Measurements from ENCODE around the gene SCML2. TPM values are rescaled to one million over a fixed set of nuclear protein-coding genes. Genes with fewer than 3 reads are reported as not detected.

The SCML2 gene
- total and polyA plus RNA-seq, 10 of the 15 experiments (the other 5 are each of a cell fraction or from before 2014, with no cell fraction given): 1.5 to 4.4 (median 2.6) TPM

GRCh38 chrX:18291006-18291545 lies 63.4 kb downstream of the SCML2 start:
- Histone ChIP-seq H3K9ac (ENCODE audit: control insufficient read depth, insufficient read depth, low read length) (no peak overlapping the region), H3K9me3 (replicated peaks; ENCODE audit: control insufficient read depth, insufficient read depth, low read length) (no peaks in the 10 kb centered on the region), H3K4me2 (ENCODE audit: control insufficient read depth, insufficient read depth) (no peak overlapping the region), H2AFZ (ENCODE audit: control insufficient read depth, low read depth, low read length) (no peak overlapping the region), H3K36me3 (ENCODE audit: control insufficient read depth in 2 of 2, insufficient read depth in 2 of 2, low read length in 1 of 2) (no peaks in the 10 kb centered on the region), H3K27ac (ENCODE audit: control insufficient read depth, insufficient read depth) (no peak overlapping the region), H3K27me3 (replicated peaks in 1 of 2; ENCODE audit: control insufficient read depth in 2 of 2, insufficient read depth in 2 of 2, low read length in 1 of 2) (no peaks in the 10 kb centered on the region), H3K4me3 (no peak overlapping the region), H4K20me1 (ENCODE audit: control insufficient read depth, insufficient read depth) (no peaks in the 10 kb centered on the region), H3K4me1 (ENCODE audit: control insufficient read depth, insufficient read depth, low read length) (no peaks in the 10 kb centered on the region), H3K79me2 (ENCODE audit: control insufficient read depth, insufficient read depth, low read length) (no peaks in the 10 kb centered on the region)
- intact Hi-C loops (cut with micrococcal nuclease; ENCODE audit: unreplicated experiment): no loop called here
- ChIA-PET RAD21 (ENCODE audit: unreplicated experiment) (no interaction called here), CTCF (no interaction called here), SMC1A (ENCODE audit: uncharacterized antibody, unreplicated experiment) (no interaction called here), POLR2A (interaction anchor here (0.6 kb wide), 1 partner anchor 9 kb away, joined by 5 read pairs; no protein-coding TSS in a partner anchor)
- no TSS peak for BruUV-seq (replicated peaks)
- no peak for TF ChIP-seq CBFB (IDR thresholded peaks at IDR 0.05; ENCODE audit: low read depth)
- TF ChIP-seq CUX1 (IDR thresholded peaks at IDR 0.05; ENCODE audit: insufficient replicate concordance, low read depth, low read length): no peak
- no peak for TF ChIP-seq E2F4 (IDR thresholded peaks at IDR 0.05; ENCODE audit: low read depth, low read length)
- no peak for TF ChIP-seq SMAD1 (IDR thresholded peaks at IDR 0.05; ENCODE audit: low read depth, partially characterized antibody)
- TF ChIP-seq ZBTB40 (IDR thresholded peaks at IDR 0.05; ENCODE audit: borderline replicate concordance): no peak
- TF ChIP-seq CHD4 (IDR thresholded peaks at IDR 0.05): no peak
- no peak for TF ChIP-seq BRCA1 (IDR thresholded peaks at IDR 0.05; ENCODE audit: low read depth, low read length)
- FAIRE-seq (no peak), ATAC-seq (no peak), DNase-seq (ENCODE audit: low read depth, low spot score) (no peak)
- in situ Hi-C loops (cut with MboI): no loop called here
- WGBS (ENCODE audit: insufficient coverage, insufficient replicate concordance, low lambda C conversion rate, missing lambda C conversion rate): 23% methylated on average over 7 of the region's 7 CpGs
